GM19468 (cell line): ENCODE measurements around the gene SPEF1.

Source experiments
- ATAC-seq: cut with Tn5 transposase; IDR thresholded peaks from one replicate; pipeline ENCODE4 v1.9.1; 2021; ENCODE audit warnings: mild to moderate bottlenecking, moderate library complexity, moderate number of reproducible peaks; ENCODE audit not compliant: unreplicated experiment; ENCODE audit errors: extremely low read depth

Gene SPEF1

GRCh38 chr20:3752386-3752759, 28.9 kb downstream of the SPEF1 start:
- ATAC-seq: no peak

- ATAC-seq: no peak
Measured at GRCh38 chr20:3751675-3752385, 29.4 kb downstream of the SPEF1 start.

DNA sequence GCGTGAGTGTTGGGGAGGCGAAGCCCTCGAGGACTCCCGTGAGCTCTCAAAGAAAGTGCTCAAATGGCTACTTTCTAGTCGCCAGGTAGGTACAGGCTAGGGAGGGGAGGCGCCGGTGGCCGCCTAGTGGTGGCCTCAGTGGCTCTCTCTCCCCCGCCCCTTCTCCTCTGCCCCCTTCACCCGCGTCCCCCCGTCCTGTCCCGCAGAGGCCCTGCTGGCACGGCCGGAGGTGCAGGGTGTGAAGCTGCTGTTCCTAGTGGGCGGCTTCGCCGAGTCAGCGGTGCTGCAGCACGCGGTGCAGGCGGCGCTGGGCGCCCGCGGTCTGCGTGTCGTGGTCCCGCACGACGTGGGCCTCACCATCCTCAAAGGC, 30.0 kb downstream of the SPEF1 start:
- no peak for ATAC-seq

GRCh38 chr20:3749689-3750531, 31.3 kb downstream of the SPEF1 start:
- ATAC-seq: peak; percentile 49

- no peak for ATAC-seq
Measured at GRCh38 chr20:3749087-3749688, 32.1 kb downstream of the SPEF1 start.

GRCh38 chr20:3748073-3748472, 33.2 kb downstream of the SPEF1 start:
- no peak for ATAC-seq

DNA sequence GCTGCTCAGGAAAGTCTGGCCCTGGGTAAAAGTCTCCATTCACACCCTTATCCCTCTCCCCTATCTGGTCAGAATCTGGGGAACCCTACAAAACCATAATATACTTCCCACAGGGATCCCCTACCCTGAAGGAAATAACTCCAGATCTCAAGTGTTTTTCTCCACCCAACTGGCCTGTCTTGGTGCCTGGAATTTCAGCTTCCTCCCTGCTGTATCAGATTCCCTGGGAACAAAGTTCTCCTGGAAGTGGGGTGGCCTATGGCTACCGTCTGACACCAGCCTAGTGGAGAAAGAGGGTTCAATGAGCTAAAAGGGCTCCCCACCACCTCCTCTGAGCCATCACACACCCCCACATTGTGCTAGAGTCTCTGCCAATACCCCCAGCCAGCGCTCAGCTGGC, 33.8 kb downstream of the SPEF1 start:
- ATAC-seq: no peak

DNA sequence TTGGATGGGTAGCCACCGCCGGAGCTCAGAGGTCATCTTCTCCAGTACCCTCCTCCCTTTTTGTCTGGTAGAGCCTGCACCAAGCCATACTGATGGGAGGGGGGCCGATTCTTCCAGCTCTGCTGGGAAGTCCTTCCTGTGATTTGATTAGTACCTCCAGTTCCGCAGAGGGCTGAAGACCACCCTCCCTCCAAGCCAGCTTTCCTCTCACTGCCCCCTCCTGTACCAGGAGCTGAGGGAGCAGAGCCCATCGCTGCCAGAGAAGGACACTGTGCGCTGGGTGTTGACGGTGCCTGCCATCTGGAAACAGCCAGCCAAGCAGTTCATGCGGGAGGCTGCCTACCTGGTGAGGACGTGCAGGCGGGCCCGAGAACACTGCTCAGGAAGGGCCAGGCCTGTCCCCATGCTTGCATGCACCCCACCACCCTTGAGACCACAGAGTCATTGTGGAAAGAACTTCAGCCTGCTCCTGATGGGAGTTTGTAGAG, 35.5 kb downstream of the SPEF1 start:
- no peak for ATAC-seq

- no peak for ATAC-seq
Measured at GRCh38 chr20:3744806-3745685, 36.2 kb downstream of the SPEF1 start.

DNA sequence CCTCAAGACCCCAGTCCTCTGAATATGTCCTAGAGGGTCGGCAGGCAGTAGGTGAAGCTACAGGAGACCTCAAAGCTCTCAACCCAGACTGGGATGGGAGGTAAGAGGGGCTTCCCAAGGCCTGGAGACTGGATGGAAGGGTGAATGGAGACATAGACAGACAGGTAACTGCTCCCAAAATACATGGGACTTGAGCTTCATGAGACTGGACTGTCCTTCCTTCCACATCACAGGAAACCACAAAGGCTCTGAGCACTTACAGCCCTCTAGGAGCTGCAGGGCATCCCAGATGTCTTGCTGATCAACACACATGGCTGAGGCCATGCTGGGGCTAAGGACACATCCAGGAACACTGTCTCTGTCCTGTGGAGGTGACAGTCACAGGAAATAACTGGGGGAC, 37.2 kb downstream of the SPEF1 start:
- ATAC-seq: no peak

DNA sequence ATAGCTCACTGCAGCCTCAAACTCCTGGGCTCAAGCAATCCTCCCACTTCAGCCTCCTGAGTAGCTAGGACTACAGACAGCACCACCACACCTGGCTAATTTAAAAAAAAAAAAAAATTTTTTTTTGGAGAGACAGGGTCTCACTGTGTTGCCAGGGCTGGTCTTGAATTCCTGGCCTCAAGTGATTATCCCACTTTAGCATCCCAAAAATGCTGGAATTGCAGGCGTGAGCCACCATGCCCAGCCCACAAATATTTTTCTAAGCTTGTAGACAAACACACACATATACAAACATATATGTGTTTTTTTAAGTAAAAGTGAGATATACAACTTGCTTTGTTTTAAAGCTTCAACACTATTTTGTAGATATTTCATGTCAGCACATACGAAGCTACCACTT, 38.0 kb downstream of the SPEF1 start:
- no peak for ATAC-seq

DNA sequence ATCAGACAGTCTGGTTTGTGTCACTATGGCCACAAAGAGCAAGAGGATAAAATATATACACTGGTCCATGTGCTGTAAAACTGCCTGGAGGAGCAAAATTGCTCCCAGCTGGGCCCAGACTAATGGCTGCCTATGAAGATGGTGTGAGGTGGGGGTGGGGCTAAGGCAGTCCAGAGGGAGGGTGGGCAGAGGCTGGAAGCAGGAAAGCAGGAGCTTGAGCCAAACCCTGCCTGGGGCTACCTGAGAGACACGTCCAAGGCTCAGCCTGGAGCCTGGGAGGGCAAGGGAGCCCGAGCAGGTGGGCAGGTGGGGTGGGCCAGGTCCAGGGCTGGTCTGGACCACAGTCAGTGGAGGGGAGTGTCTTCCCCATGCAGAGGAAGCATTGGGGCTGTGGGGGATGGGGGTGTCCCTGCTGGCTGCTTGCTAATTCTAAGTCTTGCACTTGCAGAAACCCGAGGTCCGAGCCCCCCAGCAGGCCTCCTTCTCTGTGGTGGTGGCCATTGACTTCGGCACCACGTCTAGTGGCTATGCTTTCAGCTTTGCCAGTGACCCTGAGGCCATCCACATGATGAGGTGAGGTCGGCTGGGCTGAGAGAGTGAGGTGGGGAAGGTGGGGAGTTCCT, 39.3 kb downstream of the SPEF1 start:
- no peak for ATAC-seq

DNA sequence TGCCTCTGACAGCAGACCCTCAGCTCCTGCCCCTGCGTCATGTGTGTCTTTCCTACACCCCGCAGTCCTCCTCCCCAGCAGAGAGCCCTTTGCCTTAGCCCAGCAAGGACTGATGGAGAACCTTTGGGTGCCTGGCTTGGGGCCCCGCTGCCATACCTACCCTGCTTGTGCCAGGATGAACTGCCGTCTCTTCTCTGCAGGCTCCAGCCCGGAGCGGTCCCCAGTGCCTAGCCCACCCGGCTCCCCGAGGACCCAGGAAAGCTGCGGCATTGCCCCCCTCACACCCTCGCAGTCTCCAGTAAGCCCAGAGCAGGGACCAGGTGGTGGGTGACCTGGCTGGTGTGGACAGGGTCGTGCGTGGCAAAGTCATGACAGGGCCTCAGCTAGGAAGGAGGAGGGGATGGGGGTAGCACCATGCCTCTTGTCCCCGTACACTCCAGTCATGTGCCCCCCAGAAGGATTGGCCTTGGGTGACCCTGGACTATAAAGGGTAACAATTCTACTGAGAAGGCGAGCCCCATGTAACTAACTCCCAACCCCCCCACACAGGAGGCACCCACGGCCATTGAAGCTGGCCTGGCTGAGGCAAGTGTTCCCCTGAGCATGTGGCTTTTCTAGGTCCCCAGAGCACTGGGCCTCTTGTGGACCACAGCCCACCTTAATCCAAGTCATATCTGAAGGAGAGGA, 40.5 kb downstream of the SPEF1 start:
- no peak for ATAC-seq

GRCh38 chr20:3739926-3740451, 41.3 kb downstream of the SPEF1 start:
- ATAC-seq: no peak

DNA sequence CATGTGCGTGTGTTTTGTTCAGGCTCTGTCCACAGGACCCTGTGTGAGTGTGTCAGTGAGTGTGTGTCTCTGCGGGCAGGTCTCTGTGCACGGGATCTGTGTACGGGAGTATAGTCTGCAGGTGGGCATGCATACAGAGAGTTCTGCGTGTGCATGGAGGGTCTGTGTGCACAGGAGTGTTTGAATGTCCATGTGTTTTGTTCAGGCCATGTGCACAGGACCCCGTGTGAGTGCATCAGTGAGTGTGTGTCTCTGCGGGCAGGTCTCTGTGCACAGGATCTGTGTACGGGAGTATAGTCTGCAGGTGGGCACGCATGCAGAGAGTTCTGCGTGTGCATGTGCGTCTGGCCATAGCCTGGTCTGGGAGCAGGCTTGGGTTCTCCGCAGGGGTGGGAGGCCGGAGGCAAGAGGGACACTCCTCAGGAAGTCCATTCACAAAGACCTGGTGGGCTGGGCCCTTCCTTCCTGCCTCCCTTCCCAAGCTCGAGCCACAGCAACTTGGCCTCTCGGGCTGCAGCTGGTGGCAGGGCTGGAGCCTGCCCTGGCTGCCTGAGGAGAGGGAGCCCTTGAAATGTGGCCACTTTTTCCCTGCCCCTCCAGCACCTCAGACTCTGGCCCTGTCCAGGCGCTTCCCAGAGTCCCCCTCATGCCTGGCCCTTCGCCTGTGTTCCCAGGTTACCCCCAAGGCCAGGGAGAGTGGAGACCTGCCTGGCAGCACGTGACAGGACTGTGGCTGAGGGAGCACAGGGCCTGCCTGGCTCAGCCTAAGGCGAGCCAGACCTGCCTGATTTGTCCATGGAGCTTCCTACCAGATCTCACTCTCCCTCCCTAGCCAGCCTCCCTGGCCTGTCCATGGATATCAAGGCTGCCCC, 42.0 kb downstream of the SPEF1 start:
- ATAC-seq: no peak

DNA sequence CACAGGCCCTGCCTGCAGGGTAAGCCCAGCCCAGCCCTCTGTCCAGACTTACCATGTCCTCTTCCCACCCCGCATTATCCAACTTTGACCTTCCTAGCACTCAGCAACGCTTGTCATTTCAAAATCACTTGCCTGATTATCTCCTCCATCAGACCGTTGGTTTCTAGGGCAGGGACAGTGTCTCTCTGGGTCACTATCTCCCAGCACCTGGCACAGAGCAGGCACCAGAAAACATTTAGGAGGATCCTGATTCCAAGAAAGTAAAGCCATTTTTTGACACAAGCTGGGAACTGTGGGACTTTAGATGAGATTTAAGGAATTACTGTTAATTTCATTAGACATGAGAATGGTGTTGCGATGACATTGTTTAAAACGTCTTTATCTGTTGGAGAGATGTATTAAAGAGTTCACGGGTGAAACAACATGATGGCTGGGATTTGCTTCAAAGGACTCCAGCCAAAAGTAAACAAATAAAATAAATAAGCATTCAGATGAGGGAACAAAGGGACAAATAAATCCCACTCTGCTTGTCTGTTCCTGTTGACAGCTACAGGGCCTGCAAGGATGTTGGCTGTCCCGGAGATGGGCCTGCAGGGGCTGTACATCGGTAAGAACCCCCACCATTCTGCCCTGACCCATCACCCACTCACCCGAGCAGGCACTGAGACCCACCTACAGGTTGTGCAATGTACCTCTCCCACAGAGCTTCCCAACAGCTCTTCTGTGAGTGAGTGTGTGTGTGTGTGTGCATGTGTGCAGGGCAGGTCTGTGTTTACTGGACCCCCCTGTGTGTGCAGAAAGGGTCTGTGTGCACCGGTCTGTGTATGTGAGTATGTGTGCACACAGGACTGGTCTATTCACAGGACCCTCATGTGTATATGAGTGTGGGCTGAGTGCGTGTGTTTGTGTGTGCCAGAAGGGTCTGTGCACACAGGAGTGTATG, 42.9 kb downstream of the SPEF1 start:
- ATAC-seq: no peak

DNA sequence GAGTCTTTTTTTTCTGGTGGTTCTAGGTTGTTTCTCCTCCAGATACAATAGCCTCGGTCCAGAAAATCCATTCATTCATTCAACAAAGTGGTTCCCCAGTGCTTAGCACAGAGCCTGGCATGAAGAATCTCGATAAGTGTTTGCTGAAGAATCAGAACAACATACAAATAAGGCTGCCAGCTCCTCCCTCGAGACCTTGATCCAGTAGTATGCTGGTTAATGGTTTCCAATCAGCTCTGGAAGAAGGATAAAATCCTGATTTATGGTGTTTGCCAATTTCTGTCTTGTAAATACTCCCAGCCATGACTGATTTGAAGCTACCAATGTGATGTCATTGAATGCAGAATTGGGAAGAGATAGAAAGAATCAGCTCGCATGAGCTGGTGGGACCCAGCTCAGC, 45.5 kb downstream of the SPEF1 start:
- ATAC-seq: no peak
